WI38 (cell line): ENCODE data around the gene USP53.
"Not testable (repeated sequence)": the region's sequence is repeated elsewhere in the genome, so short reads cannot be mapped to it uniquely, and the experiment has no call there.

Experiments used
- H3K4me3 ChIP-seq: 2 replicates; pipeline ENCODE4 v1.5.1; 2011; ENCODE audit warnings: low read depth, mild to moderate bottlenecking, control low read depth, low read length
- TF ChIP-seq, protein P1 (sequence below): IDR thresholded peaks from 2 replicates; pipeline ENCODE4 v1.5.1; 2012; ENCODE audit warnings: low read depth, mild to moderate bottlenecking, control low read depth, low read length

The USP53 gene

GRCh38 chr4:119337010-119337409, 124.5 kb downstream of the USP53 start:
- no peak overlapping the region for H3K4me3 ChIP-seq
- TF ChIP-seq, protein P1, sequence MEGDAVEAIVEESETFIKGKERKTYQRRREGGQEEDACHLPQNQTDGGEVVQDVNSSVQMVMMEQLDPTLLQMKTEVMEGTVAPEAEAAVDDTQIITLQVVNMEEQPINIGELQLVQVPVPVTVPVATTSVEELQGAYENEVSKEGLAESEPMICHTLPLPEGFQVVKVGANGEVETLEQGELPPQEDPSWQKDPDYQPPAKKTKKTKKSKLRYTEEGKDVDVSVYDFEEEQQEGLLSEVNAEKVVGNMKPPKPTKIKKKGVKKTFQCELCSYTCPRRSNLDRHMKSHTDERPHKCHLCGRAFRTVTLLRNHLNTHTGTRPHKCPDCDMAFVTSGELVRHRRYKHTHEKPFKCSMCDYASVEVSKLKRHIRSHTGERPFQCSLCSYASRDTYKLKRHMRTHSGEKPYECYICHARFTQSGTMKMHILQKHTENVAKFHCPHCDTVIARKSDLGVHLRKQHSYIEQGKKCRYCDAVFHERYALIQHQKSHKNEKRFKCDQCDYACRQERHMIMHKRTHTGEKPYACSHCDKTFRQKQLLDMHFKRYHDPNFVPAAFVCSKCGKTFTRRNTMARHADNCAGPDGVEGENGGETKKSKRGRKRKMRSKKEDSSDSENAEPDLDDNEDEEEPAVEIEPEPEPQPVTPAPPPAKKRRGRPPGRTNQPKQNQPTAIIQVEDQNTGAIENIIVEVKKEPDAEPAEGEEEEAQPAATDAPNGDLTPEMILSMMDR = no peak

DNA sequence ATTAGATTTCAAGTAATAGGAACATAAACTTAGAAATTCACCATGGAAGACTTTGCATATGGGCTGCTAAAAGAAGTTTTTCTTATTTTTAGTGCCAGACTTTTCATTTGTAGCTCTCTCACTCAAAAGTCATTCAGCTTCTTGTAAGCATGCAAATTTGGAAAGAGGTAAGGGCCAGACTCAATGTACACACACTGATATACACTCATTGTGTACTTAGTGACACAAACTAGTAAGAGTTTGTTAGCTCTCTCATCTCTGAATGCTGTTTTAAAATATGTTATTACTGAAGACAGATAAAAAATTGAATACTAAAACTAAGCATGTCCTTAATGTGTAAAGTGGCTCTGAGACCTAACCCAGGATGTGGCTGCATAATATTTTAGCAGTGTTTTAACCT, 127.4 kb downstream of the USP53 start:
- not testable (repeated sequence) for H3K4me3 ChIP-seq

DNA sequence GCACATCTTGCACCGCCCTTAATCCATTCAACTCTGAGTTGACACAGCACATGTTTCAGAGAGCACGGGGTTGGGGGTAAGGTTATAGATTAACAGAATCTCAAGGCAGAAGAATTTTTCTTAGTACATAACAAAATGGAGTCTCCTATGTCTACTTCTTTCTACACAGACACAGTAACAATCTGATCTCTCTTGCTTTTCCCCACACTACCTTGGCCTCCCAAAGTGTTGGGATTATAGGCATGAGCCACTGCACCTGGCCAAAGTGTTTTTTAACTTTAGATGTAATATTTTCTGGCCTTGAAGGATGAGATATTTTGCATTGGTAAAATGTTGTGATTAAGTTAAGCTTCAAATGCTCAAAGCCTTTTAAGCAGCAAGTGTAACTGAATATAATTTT, 130.8 kb downstream of the USP53 start:
- not testable (repeated sequence) for H3K4me3 ChIP-seq
